DND-41 (cell line): ENCODE data around the gene GPD1.

Experiments used
- CTCF ChIP-seq: IDR thresholded peaks from 2 replicates; pipeline ENCODE4 v1.5.1; 2012; ENCODE audit warnings: borderline replicate concordance, low read length, moderate library complexity, mild to moderate bottlenecking; ENCODE audit not compliant: poor library complexity, severe bottlenecking; ENCODE audit errors: extremely low read depth
- EZH2 ChIP-seq: IDR thresholded peaks from 3 replicates; pipeline ENCODE4 v1.6.1; 2012; ENCODE audit warnings: borderline replicate concordance, low read depth, mild to moderate bottlenecking, moderate library complexity, low read length, inconsistent platforms; ENCODE audit not compliant: severe bottlenecking

- TF ChIP-seq EZH2 = no peak
- no peak for TF ChIP-seq CTCF
Observed at GRCh38 chr12:50102646-50103309, 1.0 kb upstream of the GPD1 start.
